HepG2 (cell line): Measurements from ENCODE around the gene PRR12. TPM values are rescaled to one million over a fixed set of nuclear protein-coding genes. Genes with fewer than 3 reads are reported as not detected.

Experiments
- BATF2 ChIP-seq: sonication (generic); formaldehyde crosslinking; IDR thresholded peaks from 2 replicates; pipeline ENCODE4 v1.8.0; 2022; ENCODE audit warnings: mild to moderate bottlenecking, missing genetic modification reagents, moderate library complexity
- CENPT ChIP-seq: sonication (generic); formaldehyde crosslinking; IDR thresholded peaks from 2 replicates; pipeline ENCODE4 v1.8.0; 2022; ENCODE audit warnings: low read depth, mild to moderate bottlenecking, moderate library complexity, missing genetic modification reagents
- CERS6 ChIP-seq: sonication (generic); formaldehyde crosslinking; IDR thresholded peaks from 2 replicates; pipeline ENCODE4 v1.5.0; 2020; ENCODE audit warnings: missing genetic modification reagents
- CHCHD3 ChIP-seq: sonication (generic); formaldehyde crosslinking; IDR thresholded peaks from 2 replicates; pipeline ENCODE4 v1.8.0; 2022; ENCODE audit warnings: mild to moderate bottlenecking, missing genetic modification reagents, moderate library complexity
- DNMT3B ChIP-seq: conservative IDR thresholded peaks from 2 replicates; pipeline ENCODE4 v1.6.1; 2016; ENCODE audit warnings: missing biosample characterization, control low read depth
- FOXK1 ChIP-seq: sonication (generic); formaldehyde crosslinking; IDR thresholded peaks from 2 replicates; pipeline ENCODE4 v1.4.0; 2020; ENCODE audit warnings: low read depth, missing genetic modification reagents, borderline replicate concordance
- GFI1 ChIP-seq: sonication (generic); formaldehyde crosslinking; IDR thresholded peaks from 2 replicates; pipeline ENCODE4 v1.5.0; 2020; ENCODE audit warnings: missing genetic modification reagents, mild to moderate bottlenecking, borderline replicate concordance
- HNF1B ChIP-seq: sonication (generic); formaldehyde crosslinking; IDR thresholded peaks from 2 replicates; pipeline ENCODE4 v1.5.1; 2020; ENCODE audit warnings: mild to moderate bottlenecking, moderate library complexity, missing genetic modification reagents
- LBX2 ChIP-seq: sonication (generic); formaldehyde crosslinking; IDR thresholded peaks from 2 replicates; pipeline ENCODE4 v1.5.0; 2020; ENCODE audit warnings: missing genetic modification reagents, mild to moderate bottlenecking, borderline replicate concordance
- MNT ChIP-seq: fragments of 450-650 bp; IDR thresholded peaks from 2 replicates; pipeline ENCODE4 v1.6.1; 2016
- MXD4 ChIP-seq: IDR thresholded peaks from 2 replicates; pipeline ENCODE4 v1.6.1; 2016; ENCODE audit warnings: mild to moderate bottlenecking, missing biosample characterization, missing genetic modification reagents
- NFE2L2 ChIP-seq: fragments of 150-350 bp; IDR thresholded peaks from 2 replicates; pipeline ENCODE4 v1.6.1; 2014; ENCODE audit warnings: low read length
- PREB ChIP-seq: sonication (generic); formaldehyde crosslinking; IDR thresholded peaks from 2 replicates; pipeline ENCODE4 v1.4.0; 2020; ENCODE audit warnings: missing genetic modification reagents
- SALL1 ChIP-seq: sonication (generic); formaldehyde crosslinking; IDR thresholded peaks from 2 replicates; pipeline ENCODE4 v1.8.0; 2022; ENCODE audit warnings: mild to moderate bottlenecking, missing genetic modification reagents
- ZNF280D ChIP-seq: sonication (generic); formaldehyde crosslinking; IDR thresholded peaks from 2 replicates; pipeline ENCODE4 v1.5.1; 2020; ENCODE audit warnings: mild to moderate bottlenecking, missing genetic modification reagents
- ZNF335 ChIP-seq: sonication (generic); formaldehyde crosslinking; IDR thresholded peaks from 2 replicates; pipeline ENCODE4 v1.4.0; 2020; ENCODE audit warnings: missing genetic modification reagents
- ZNF605 ChIP-seq: sonication (generic); formaldehyde crosslinking; IDR thresholded peaks from 2 replicates; pipeline ENCODE4 v1.8.0; 2022; ENCODE audit warnings: mild to moderate bottlenecking, missing genetic modification reagents
- ZNF619 ChIP-seq: sonication (generic); formaldehyde crosslinking; IDR thresholded peaks from 2 replicates; pipeline ENCODE4 v1.4.0; 2020; ENCODE audit warnings: mild to moderate bottlenecking, missing genetic modification reagents
- ZSCAN30 ChIP-seq: sonication (generic); formaldehyde crosslinking; IDR thresholded peaks from 2 replicates; pipeline ENCODE4 v1.5.0; 2020; ENCODE audit warnings: mild to moderate bottlenecking, missing genetic modification reagents
- polyA plus RNA-seq, 8 experiments: library from polyadenylated mRNA; depleted of rRNA in 3 of 8; stranded (reverse) in 7 of 8; unstranded in 1 of 8; fragments of >200 nt; fragmentation: Illumina TruSeq in 4 of 8; extraction: Trizol in 4 of 8; gene quantifications; 2 replicates each; pipeline versions ENCODE4 v1.2.1 to v1.2.3, GENCODE V29; 2011 to 2016; ENCODE audit warnings: low read depth in 4 of 8, missing spikeins in 1 of 8, mixed read lengths in 1 of 8; ENCODE audit not compliant: insufficient read depth in 1 of 8
- total RNA-seq, 5 experiments: library from RNA; depleted of rRNA; stranded (reverse); fragments of >200 nt; fragmentation: Illumina TruSeq; extraction: Trizol; gene quantifications; 2 replicates each; pipeline ENCODE4 v1.2.3, GENCODE V29; 2016; ENCODE audit warnings: low read depth in 1 of 5

PRR12 gene
- total and polyA plus RNA-seq, 2 of the 13 experiments (the other 11 are each of a cell fraction or from before 2014, with no cell fraction given) = 0.62 to 1.5 TPM

- TF ChIP-seq SALL1 (CRISPR knock-in tag) (peak; percentile 64; the same call in 1 of the 2 replicates), MNT (peak; percentile 56), MXD4 (no peak), DNMT3B (no peak; the same call in 1 of the 2 replicates), HNF1B (CRISPR knock-in tag) (peak; percentile 86; the same call in 1 of the 2 replicates), ZSCAN30 (CRISPR knock-in tag) (no peak), FOXK1 (CRISPR knock-in tag) (peak; percentile 84), CENPT (no peak), ZNF605 (CRISPR knock-in tag) (peak; percentile 63; the same call in 1 of the 2 replicates), NFE2L2 (no peak), ZNF280D (CRISPR knock-in tag) (peak; percentile 2; the same call in 1 of the 2 replicates), BATF2 (CRISPR knock-in tag) (no peak), ZNF335 (CRISPR knock-in tag) (peak; percentile 37; the same call in 1 of the 2 replicates), LBX2 (no peak), CHCHD3 (CRISPR knock-in tag) (no peak), CERS6 (no peak), ZNF619 (CRISPR knock-in tag) (peak; percentile 32; the same call in 1 of the 2 replicates), PREB (no peak), GFI1 (CRISPR knock-in tag) (peak; percentile 37; the same call in 1 of the 2 replicates)
Measured at GRCh38 chr19:49641688-49642491, 50.9 kb downstream of the PRR12 start, which contains the start of gene SCAF1 (continued).
